ENCODE results near the gene CMTM2. TPM values are rescaled to one million over a fixed set of nuclear protein-coding genes. Genes with fewer than 3 reads are reported as not detected.

CMTM2 gene
- total and polyA plus RNA-seq, 9 of the 15 experiments (the other 6 are each of a cell fraction or from before 2014, with no cell fraction given), result not detected

GRCh38 chr16:66619534-66620428 lies 40.5 kb downstream of the CMTM2 start:
- Histone ChIP-seq H4K20me1 (replicated peaks; ENCODE audit: control insufficient read depth, insufficient read depth, low read length) (no peaks in the 10 kb centered on the region), H3K9me3 (replicated peaks; ENCODE audit: control insufficient read depth, insufficient read depth, low read depth, low read length) (no peaks in the 10 kb centered on the region), H3K27me3 (ENCODE audit: control insufficient read depth in 2 of 2, insufficient read depth in 2 of 2, low read length in 2 of 2) (no peaks in the 10 kb centered on the region), H3K9me1 (ENCODE audit: control insufficient read depth, insufficient read depth, low read length) (no peaks in the 10 kb centered on the region), H3K27ac (ENCODE audit: extremely low read depth, low read depth, low read length) (peak overlapping the region; percentile 78), H3K4me1 (replicated peaks in 1 of 2; ENCODE audit: control insufficient read depth in 2 of 2, insufficient read depth in 2 of 2, low read length in 2 of 2) (peaks cover 40 to 64% of the 10 kb centered on the region in 2 experiments), H3K36me3 (ENCODE audit: control insufficient read depth, insufficient read depth, low read length) (peaks cover 41% of the 10 kb centered on the region), H3K4me3 (no peak overlapping the region), H3K9ac (ENCODE audit: insufficient read depth in 1 of 2, low read depth in 2 of 2, low read length in 2 of 2) (peak overlapping the region; percentile 35 to 87; a peak in 3 of 4 replicates), H3K4me2 (ENCODE audit: insufficient read depth, low read length) (peak overlapping the region; percentile 43; the same call in 1 of the 2 replicates), H2AFZ (ENCODE audit: low read depth, low read length) (peak overlapping the region; percentile 36; the same call in 1 of the 2 replicates), H3K79me2 (ENCODE audit: control insufficient read depth, insufficient read depth, low read length) (no peaks in the 10 kb centered on the region)
- 28% methylated on average over 12 of the region's 12 CpGs for WGBS (ENCODE audit: insufficient coverage, low coverage, missing lambda C conversion rate)
- in situ Hi-C loops (cut with MboI), result no loop called here
- DNase-seq (ENCODE audit: extremely low read depth in 1 of 4, low spot score in 3 of 4) (peak in 2 of 4 experiments; percentile 48 to 75), FAIRE-seq (peak; percentile 85), ATAC-seq (peak; percentile 63)
- BruUV-seq (replicated peaks), result no TSS peak
- ChIA-PET POLR2A (interaction anchor here (0.5 to 3.6 kb wide), 10 partner anchors 8 to 363 kb away, joined by 3 to 31 read pairs (median 4); no protein-coding TSS in a partner anchor), CTCF (ENCODE audit: low intra/inter-chr PET ratio) (no interaction called here)
- intact Hi-C loops (cut with micrococcal nuclease), result loop anchor here (5.0 kb wide), 1 partner anchor 78 kb away; the partner anchor contains the start of gene CMTM4
- TF ChIP-seq ESRRA (IDR thresholded peaks at IDR 0.05; ENCODE audit: borderline replicate concordance, low read depth), result no peak
- no peak for TF ChIP-seq POLR2G (IDR thresholded peaks at IDR 0.05; ENCODE audit: low read depth, low read length)
- TF ChIP-seq STAT5A (IDR thresholded peaks at IDR 0.05; ENCODE audit: borderline replicate concordance, low read length), result no peak
- TF ChIP-seq ZNF75A (CRISPR knock-in tag; IDR thresholded peaks at IDR 0.05), result no peak
- peak; percentile 54 for TF ChIP-seq ZNF766 (CRISPR knock-in tag; conservative IDR thresholded peaks at IDR 0.05)
- TF ChIP-seq, protein P1, sequence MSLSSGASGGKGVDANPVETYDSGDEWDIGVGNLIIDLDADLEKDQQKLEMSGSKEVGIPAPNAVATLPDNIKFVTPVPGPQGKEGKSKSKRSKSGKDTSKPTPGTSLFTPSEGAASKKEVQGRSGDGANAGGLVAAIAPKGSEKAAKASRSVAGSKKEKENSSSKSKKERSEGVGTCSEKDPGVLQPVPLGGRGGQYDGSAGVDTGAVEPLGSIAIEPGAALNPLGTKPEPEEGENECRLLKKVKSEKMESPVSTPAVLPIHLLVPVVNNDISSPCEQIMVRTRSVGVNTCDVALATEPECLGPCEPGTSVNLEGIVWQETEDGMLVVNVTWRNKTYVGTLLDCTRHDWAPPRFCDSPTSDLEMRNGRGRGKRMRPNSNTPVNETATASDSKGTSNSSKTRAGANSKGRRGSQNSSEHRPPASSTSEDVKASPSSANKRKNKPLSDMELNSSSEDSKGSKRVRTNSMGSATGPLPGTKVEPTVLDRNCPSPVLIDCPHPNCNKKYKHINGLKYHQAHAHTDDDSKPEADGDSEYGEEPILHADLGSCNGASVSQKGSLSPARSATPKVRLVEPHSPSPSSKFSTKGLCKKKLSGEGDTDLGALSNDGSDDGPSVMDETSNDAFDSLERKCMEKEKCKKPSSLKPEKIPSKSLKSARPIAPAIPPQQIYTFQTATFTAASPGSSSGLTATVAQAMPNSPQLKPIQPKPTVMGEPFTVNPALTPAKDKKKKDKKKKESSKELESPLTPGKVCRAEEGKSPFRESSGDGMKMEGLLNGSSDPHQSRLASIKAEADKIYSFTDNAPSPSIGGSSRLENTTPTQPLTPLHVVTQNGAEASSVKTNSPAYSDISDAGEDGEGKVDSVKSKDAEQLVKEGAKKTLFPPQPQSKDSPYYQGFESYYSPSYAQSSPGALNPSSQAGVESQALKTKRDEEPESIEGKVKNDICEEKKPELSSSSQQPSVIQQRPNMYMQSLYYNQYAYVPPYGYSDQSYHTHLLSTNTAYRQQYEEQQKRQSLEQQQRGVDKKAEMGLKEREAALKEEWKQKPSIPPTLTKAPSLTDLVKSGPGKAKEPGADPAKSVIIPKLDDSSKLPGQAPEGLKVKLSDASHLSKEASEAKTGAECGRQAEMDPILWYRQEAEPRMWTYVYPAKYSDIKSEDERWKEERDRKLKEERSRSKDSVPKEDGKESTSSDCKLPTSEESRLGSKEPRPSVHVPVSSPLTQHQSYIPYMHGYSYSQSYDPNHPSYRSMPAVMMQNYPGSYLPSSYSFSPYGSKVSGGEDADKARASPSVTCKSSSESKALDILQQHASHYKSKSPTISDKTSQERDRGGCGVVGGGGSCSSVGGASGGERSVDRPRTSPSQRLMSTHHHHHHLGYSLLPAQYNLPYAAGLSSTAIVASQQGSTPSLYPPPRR (CRISPR knock-in tag; IDR thresholded peaks at IDR 0.05; ENCODE audit: borderline replicate concordance), result no peak
- no peak for TF ChIP-seq TARDBP (IDR thresholded peaks at IDR 0.05)
- no peak for TF ChIP-seq ASH1L (IDR thresholded peaks at IDR 0.05; ENCODE audit: borderline replicate concordance, low read depth, partially characterized antibody)
- TF ChIP-seq ARID2 (IDR thresholded peaks at IDR 0.05), result no peak
- no peak for TF ChIP-seq MXI1 (IDR thresholded peaks at IDR 0.05; ENCODE audit: low read depth, low read length)
- 0 out of 2 replicates have a peak, but pooled peaks have one; percentile 21 for TF ChIP-seq RAD51 (IDR thresholded peaks at IDR 0.05; ENCODE audit: borderline replicate concordance, low read depth)
- no peak for TF ChIP-seq NFXL1 (CRISPR knock-in tag; IDR thresholded peaks at IDR 0.05)
- TF ChIP-seq, protein P2, sequence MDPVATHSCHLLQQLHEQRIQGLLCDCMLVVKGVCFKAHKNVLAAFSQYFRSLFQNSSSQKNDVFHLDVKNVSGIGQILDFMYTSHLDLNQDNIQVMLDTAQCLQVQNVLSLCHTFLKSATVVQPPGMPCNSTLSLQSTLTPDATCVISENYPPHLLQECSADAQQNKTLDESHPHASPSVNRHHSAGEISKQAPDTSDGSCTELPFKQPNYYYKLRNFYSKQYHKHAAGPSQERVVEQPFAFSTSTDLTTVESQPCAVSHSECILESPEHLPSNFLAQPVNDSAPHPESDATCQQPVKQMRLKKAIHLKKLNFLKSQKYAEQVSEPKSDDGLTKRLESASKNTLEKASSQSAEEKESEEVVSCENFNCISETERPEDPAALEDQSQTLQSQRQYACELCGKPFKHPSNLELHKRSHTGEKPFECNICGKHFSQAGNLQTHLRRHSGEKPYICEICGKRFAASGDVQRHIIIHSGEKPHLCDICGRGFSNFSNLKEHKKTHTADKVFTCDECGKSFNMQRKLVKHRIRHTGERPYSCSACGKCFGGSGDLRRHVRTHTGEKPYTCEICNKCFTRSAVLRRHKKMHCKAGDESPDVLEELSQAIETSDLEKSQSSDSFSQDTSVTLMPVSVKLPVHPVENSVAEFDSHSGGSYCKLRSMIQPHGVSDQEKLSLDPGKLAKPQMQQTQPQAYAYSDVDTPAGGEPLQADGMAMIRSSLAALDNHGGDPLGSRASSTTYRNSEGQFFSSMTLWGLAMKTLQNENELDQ (CRISPR knock-in tag; IDR thresholded peaks at IDR 0.05; ENCODE audit: borderline replicate concordance), result no peak

Data from K562 (cell line).